ENCODE data around the gene HES7.
"Not testable (repeated sequence)": the region's sequence is repeated elsewhere in the genome, so short reads cannot be mapped to it uniquely, and the experiment has no call there.

The HES7 gene

DNA sequence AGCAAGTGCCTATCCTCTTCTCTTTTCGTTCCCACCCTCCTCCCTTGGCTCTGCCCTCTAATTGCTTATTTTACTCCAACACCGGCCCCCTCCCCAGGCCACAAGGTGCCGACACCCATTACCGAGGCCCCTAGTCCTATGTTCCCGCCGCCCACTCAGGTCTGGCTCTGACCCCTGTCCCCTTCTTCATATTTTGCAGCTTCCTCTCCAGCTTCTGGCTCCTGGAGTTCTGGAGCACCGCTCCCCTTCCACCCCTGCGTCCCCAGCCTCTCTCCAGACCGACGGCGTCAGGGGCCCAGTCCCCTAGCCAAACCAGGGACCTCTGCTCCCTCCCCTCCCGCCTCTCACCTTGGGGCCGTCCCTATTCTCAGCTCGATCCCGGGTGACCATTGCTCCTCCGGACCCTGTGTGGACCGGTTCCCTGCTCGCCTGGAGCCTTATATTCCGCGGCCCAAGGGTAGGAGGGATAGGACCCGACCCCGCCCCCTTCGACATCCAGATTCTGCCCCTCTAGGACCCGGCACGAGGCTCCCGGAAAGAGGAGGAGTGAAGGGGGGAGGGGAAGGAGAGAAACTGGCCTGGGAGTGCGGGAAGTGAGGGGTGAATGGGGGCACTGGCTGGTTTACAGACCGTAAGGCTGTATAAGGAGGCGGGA lies at the start of gene HES7:
TSS of gene HES7 (minus strand) at position 412 of the 655 bp plus-strand sequence. CDS start at position 390, 22 bp downstream.
- DNase-seq (ENCODE audit: low read depth in 2 of 2) = no peak

- peak in 1 of 2 donors; percentile 76 for DNase-seq (ENCODE audit: low read depth in 2 of 2)
These were observed 49.4 kb upstream of the HES7 start for GRCh38 chr17:8173056-8173870.

DNA sequence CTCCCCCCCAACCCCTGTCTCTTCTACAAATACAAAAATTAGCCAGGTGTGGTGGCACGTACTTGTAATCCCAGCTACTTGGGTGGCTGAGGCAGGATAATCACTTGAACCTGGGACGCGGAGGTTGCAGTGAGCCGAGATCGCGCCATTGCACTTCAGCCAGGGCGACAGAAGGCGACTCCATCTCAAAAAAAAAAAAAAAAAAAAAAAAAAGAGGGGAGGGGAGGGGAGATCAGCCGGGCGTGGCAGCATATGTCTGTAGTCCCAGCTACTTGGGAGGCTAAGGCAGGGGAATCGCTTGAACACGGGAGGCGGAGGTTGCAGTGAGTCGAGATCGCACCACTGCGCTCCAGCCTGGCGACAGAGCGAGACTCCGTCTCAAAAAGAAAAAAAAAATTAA lies 46.3 kb upstream of the HES7 start:
- not testable (repeated sequence) for DNase-seq (ENCODE audit: low read depth in 2 of 2)

- DNase-seq (ENCODE audit: low read depth in 2 of 2) = no peak
These were observed 43.6 kb upstream of the HES7 start for GRCh38 chr17:8167526-8167925.

DNA sequence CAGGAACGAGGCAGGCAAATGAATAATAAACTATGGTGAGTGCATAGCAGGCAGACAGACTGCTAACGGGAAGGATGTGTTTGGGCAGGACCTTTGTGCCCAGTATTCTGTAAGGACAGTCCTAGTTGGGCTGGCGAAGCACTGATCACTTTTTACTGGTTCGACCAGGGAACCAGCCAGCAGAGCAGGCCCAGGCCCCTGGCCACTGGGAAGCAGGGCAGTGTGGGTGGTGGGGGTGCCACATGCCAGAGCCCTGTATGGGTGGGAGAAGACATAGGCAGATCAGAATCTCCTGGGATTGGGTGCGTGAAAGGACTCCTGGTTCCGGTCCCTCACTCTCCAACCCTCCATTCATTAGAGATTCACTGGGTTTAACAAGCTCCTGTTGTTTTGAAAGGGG lies 42.8 kb upstream of the HES7 start:
- DNase-seq (ENCODE audit: low read depth in 2 of 2) = no peak

GRCh38 chr17:8164815-8165131 lies 40.9 kb upstream of the HES7 start:
- no peak for DNase-seq (ENCODE audit: low read depth in 2 of 2)

DNA sequence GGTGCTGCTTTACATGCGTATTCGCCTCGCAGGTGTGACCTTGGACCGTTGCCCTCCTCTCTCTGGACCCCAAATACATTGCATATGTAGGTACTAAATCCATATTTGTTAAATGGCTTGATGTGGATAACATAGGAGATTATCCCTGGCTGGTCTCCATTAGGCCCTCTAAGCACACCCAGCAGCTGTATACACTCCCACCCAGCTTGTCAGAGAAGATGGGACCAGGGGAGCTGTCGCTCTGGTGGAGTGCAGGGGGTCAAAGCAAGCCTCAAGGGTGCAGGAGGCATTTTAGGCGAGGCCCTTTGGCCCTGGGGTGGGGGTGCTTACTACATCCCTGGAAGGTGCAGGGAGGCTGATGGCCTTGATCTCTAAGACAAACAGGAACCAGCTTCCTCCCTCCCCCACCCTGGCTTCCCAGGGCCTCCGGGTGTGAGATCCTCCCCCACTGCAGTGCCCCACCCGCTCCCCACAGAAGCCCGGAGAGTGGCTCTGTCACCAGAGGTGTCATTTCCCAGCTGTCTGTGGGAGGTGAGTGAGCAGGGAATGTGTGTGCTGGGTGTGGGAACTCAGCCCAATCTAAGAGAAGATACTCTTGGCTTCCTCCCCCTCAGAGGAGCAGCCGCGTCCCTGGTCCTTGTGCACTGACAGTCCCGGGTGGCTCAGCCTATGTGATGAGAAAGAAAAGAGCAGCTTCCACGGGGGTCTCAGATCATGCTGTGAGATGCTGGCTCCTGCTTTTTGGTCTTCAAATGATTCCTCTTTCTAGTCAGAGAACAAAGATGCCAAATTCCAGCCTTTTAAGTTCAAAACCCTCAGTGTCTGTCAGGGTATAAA lies 40.3 kb upstream of the HES7 start:
- peak; percentile 63 to 77 for DNase-seq (ENCODE audit: low read depth in 2 of 2)

DNA sequence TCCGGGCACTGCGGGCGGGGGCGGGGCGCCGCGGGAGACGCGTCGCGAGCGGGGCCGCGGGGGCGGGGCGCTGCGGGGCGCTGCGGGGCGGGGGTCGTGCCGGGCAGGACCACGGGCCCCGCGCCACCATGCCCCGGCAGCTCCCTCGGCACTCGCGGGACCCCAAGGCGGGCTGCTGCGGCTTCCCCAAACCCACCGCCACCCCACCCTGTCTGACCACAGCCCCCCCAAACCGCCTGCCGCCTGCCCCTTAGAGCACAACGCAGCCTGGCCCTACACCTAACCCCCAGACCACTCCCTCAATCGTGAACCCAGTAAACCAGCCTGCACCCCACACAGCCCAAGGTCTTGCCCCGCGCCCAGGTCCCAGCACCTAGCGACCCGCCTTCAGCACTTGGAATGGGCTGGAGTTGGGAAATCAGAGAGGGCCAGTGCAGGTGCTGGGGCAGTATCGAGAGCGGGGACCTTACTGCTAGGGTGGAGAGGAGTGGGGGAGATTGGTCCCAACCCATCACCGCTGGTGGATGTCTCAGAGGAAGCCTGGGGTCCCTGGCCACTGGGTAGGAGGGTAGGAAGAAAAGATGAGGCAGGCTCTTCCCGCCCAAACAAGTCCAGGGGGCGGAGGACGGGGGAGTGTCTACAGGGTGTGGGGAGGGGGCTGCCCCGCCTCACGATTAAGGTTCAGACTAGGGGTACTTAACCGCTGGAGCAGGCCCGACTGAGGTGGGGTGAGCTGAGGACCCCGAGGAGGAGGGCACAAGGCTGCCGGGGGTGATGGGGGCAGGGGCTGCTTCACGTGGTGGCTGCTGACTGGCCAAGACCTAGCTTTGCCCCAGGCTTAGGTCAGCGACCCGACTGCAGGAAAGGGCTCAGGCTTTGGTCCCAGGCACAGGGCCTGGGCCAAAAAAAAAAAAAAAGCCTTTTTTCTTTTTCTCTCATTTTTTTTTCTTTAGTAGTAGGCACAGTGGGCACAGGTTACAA lies 39.4 kb upstream of the HES7 start:
- DNase-seq (ENCODE audit: low read depth in 2 of 2) = no peak

- DNase-seq (ENCODE audit: low read depth in 2 of 2) = peak; percentile 75 to 77
These were observed 38.5 kb upstream of the HES7 start, which contains the start of gene VAMP2 for GRCh38 chr17:8162233-8162996. VAMP2 (minus strand) TSS chr17:8162948; CDS start chr17:8162879, 69 bp downstream.

DNA sequence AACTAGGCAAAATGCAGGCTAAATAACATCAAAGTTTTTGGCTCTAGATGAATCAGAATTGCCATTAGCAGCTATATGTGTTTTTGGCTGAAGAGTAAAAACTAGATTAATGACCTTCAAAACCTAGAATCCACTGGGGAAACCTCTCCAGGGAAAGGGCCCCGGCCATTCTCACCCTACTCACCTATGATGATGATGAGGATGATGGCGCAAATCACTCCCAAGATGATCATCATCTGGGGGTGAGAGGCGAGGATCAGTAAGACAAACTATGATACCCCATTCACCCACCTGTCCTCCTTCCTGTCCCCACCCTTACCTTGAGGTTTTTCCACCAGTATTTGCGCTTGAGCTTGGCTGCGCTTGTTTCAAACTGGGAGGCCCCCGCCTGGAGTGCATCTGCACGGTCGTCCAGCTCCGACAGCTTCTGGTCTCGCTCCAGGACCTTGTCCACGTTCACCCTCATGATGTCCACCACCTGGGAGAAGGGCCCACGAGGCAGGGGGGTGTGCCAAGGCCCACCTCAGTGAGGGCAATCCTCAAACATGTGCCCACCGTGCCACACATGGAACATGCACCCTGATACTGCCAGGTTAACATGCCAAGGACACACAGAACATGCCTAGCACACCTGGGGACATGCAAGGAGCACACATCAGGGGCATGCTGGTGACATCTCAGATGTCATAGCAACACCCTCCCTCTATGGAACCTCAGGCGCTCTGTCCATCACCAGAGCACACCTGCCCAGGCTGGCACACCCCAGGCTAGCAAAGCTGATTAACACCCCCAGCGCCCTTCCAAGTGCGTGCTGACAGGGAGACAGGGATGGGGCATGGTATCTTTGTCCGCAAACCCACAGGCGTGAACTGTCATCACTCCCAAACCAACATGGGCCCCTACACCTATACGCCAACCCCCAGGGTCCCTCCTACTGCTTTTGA lies 37.7 kb upstream of the HES7 start:
- DNase-seq (ENCODE audit: low read depth in 2 of 2) = no peak

DNA sequence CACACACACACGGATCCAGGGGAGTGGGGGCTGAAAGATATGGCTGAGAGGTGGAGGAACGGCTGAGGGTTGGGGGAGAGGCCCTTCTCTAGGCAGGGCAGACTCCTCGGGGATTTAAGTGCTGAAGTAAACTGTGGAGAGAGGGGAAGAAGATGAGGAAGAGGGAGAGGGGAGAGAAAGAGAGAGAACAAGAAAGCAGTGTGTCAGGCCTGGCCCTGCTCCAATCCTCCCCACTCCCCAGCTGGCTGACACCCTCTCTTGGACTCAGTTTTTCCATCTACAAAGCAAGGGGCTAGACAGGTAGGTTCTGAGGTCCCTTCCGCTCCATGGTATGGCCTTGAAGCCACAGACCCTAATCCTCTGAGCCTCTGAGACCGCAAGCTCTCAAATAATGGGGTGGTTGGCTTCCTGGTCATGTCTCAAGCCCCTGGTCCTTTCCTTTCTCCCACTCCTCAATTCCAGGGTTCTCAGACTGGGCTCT lies 36.9 kb upstream of the HES7 start:
- DNase-seq (ENCODE audit: low read depth in 2 of 2) = no peak

- DNase-seq (ENCODE audit: low read depth in 2 of 2) = no peak
These were observed 36.3 kb upstream of the HES7 start for GRCh38 chr17:8160224-8160577.

DNA sequence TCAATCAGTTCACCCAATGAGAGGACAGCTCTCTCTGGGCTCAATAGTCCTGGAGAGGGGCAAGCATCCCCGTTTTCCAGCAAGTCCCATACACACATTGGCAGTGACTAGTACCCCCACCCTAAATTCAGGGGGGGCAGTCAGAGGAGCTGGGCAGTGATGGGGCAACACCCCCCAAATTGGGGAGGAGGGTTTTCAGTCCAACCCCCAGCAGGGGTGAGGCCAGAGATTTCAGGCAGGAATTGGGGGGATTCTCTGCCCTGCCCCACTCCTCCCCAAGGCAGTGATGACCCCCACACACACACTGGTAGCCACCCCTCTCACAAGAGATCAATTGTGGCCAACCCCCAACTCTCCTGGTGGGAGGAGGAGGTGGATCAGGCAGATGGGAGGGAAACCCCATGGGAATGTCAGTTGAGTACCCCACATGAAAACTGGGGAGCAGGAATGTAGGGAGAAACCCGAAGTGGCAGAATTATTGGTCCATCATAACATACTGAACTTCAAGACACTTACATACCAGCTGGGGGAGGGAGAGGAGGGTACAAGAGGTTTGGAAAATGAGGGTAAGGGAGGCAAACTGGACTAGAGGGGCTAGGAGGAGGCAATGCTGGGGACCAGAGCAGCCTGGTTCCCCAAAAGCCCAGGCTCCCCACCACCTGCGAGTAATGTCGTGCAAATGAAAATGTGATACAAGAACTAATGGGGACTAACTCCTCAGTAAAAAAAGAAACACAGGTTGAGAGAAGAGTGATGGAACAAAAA lies 35.7 kb upstream of the HES7 start:
- DNase-seq (ENCODE audit: low read depth in 2 of 2) = no peak

GRCh38 chr17:8159032-8159400 lies 35.1 kb upstream of the HES7 start:
- no peak for DNase-seq (ENCODE audit: low read depth in 2 of 2)

- peak; percentile 82 to 93 for DNase-seq (ENCODE audit: low read depth in 2 of 2)
These were observed 34.5 kb upstream of the HES7 start for GRCh38 chr17:8158267-8159031.

DNA sequence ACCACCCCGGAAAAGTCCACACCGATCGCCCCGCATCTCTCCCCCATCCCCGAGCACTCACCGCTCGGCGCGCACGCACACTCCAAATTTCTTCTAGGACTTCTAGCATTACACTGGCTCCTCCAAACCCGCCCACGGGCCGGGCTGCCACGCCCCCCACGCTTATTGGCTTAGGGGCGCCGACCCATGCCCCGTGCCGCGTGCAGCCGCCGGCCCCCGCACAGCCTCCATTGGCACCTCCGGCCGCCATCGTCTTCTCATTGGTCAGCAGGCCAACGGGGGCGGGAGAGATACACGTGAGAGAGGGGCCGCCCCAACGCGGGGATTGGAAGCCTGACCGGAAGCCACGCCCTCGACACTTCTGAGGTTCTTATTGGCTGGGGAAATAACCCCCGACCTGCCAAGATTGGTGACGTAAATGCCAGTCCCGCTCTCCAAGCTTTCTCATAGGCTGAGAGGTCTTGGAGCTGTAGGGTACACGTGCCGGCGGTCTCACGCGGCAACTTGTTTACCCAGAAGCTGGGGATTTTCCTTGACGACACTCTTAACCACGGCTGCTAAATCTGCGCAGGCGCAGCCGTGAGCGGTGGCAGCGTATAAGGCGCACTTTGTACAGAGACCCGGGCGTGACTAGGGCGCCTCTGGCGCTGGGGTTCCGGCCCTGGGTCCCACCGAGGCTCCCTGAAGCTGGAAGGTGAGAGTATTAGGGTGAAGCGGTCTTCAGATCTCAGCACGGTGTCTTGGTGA lies 32.5 kb upstream of the HES7 start:
- DNase-seq (ENCODE audit: low read depth in 2 of 2) = peak; percentile 99 to 100

GRCh38 chr17:8155996-8156245 lies 32.0 kb upstream of the HES7 start:
- no peak for DNase-seq (ENCODE audit: low read depth in 2 of 2)
